Measurements from ENCODE around the gene MST1R. TPM values are rescaled to one million over a fixed set of nuclear protein-coding genes. Genes with fewer than 3 reads are reported as not detected.

The MST1R gene
- total and polyA plus RNA-seq, 2 of the 4 experiments (the other 2 are of a cell fraction): under 0.01 to 0.14 TPM

DNA sequence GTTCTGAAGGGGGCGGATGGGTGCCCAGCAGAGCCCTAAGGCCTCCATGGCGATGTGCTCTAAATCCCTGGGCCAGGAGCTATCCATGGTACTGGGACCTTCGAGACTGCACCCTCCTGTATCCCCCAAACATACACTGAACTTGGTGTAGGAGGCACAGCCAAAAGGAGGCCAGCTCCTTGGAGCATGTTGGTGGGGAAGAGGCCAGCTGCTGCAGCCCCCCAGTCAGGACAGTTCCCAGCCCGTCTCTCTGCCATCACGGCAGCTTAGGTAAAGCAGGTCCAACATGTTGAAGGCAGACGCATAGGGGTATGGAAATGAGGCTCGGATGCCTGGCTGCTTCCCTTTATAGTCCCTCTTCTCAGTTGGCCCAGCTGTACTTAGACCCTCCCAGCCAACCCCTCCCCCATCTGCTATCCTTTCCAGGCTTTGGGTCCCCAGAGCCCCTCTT lies 35.8 kb downstream of the MST1R start:
- intact Hi-C loops (cut with micrococcal nuclease) (no loop called here), in situ Hi-C loops (cut with MboI; ENCODE audit: low sequenced_read_pairs) (no loop called here), dilution Hi-C loops (cut with HindIII; ENCODE audit: low sequenced_read_pairs, unreplicated experiment) (no loop called here)
- H3K27me3 ChIP-seq (ENCODE audit: control insufficient read depth, insufficient read depth, low read length): peaks cover 79% of the 10 kb centered on the region
- H3K4me3 ChIP-seq (ENCODE audit: insufficient read depth, low read depth, low read length): no peak overlapping the region
- H2AFZ ChIP-seq (replicated peaks; ENCODE audit: low read length, poor library complexity): peak overlapping the region; percentile 52
- no peak overlapping the region for H2AK5ac ChIP-seq (ENCODE audit: low read depth, low read length)
- H2AK9ac ChIP-seq (replicated peaks; ENCODE audit: low read depth, low read length, poor library complexity): no peak overlapping the region
- H3K14ac ChIP-seq (replicated peaks; ENCODE audit: low read depth, low read length): no peak overlapping the region
- no peak overlapping the region for H2BK120ac ChIP-seq (ENCODE audit: low read depth, low read length)
- no peak overlapping the region for H3K56ac ChIP-seq (ENCODE audit: extremely low read depth, insufficient read depth, low read length)
- H2BK15ac ChIP-seq (ENCODE audit: low read depth, low read length): no peak overlapping the region
- peak; percentile 86 for ATAC-seq (ENCODE audit: low read depth)
- H3K4me2 ChIP-seq (ENCODE audit: low read depth, low read length): no peak overlapping the region
- CTCF ChIA-PET: no interaction called here
- no peak overlapping the region for H2BK20ac ChIP-seq (ENCODE audit: low read depth, low read length)
- H3K18ac ChIP-seq (ENCODE audit: low read depth, low read length): no peak overlapping the region
- no peaks in the 10 kb centered on the region for H3K9me3 ChIP-seq (ENCODE audit: control insufficient read depth, insufficient read depth, low read length)
- H4K5ac ChIP-seq (ENCODE audit: low read depth, low read length): no peak overlapping the region
- no peaks in the 10 kb centered on the region for H3K4me1 ChIP-seq (ENCODE audit: control insufficient read depth, insufficient read depth, low read length)
- H2BK5ac ChIP-seq (ENCODE audit: low read depth, low read length, poor library complexity, severe bottlenecking): no peak overlapping the region
- no peaks in the 10 kb centered on the region for H3K79me1 ChIP-seq (ENCODE audit: low read depth in 1 of 2, low read length in 2 of 2)
- TF ChIP-seq, protein P1, sequence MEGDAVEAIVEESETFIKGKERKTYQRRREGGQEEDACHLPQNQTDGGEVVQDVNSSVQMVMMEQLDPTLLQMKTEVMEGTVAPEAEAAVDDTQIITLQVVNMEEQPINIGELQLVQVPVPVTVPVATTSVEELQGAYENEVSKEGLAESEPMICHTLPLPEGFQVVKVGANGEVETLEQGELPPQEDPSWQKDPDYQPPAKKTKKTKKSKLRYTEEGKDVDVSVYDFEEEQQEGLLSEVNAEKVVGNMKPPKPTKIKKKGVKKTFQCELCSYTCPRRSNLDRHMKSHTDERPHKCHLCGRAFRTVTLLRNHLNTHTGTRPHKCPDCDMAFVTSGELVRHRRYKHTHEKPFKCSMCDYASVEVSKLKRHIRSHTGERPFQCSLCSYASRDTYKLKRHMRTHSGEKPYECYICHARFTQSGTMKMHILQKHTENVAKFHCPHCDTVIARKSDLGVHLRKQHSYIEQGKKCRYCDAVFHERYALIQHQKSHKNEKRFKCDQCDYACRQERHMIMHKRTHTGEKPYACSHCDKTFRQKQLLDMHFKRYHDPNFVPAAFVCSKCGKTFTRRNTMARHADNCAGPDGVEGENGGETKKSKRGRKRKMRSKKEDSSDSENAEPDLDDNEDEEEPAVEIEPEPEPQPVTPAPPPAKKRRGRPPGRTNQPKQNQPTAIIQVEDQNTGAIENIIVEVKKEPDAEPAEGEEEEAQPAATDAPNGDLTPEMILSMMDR (conservative IDR thresholded peaks at IDR 0.05; ENCODE audit: low read depth, low read length): no peak
- TF ChIP-seq CEBPB (IDR thresholded peaks at IDR 0.05; ENCODE audit: low read depth, low read length) (no peak), BHLHE40 (IDR thresholded peaks at IDR 0.05; ENCODE audit: low read depth, low read length) (no peak), NFE2L2 (IDR thresholded peaks at IDR 0.05; ENCODE audit: low read depth, low read length) (no peak), POLR2A (IDR thresholded peaks at IDR 0.05; ENCODE audit: low read depth, low read length) (no peak), RAD21 (IDR thresholded peaks at IDR 0.05; ENCODE audit: low read length) (no peak), MAFK (IDR thresholded peaks at IDR 0.05; ENCODE audit: low read depth, low read length) (no peak), FOS (IDR thresholded peaks at IDR 0.05; ENCODE audit: low read depth, low read length) (no peak), SMC3 (IDR thresholded peaks at IDR 0.05; ENCODE audit: low read depth, low read length) (no peak), MXI1 (IDR thresholded peaks at IDR 0.05; ENCODE audit: borderline replicate concordance, low read depth, low read length) (no peak), CHD1 (IDR thresholded peaks at IDR 0.05; ENCODE audit: low read depth, low read length) (no peak), RCOR1 (IDR thresholded peaks at IDR 0.05; ENCODE audit: insufficient replicate concordance, low read length) (no peak), RFX5 (IDR thresholded peaks at IDR 0.05; ENCODE audit: low read depth, low read length) (no peak), MAZ (IDR thresholded peaks at IDR 0.05; ENCODE audit: borderline replicate concordance, low read depth, low read length) (no peak)
- TF ChIP-seq, protein P2, sequence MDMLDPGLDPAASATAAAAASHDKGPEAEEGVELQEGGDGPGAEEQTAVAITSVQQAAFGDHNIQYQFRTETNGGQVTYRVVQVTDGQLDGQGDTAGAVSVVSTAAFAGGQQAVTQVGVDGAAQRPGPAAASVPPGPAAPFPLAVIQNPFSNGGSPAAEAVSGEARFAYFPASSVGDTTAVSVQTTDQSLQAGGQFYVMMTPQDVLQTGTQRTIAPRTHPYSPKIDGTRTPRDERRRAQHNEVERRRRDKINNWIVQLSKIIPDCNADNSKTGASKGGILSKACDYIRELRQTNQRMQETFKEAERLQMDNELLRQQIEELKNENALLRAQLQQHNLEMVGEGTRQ (IDR thresholded peaks at IDR 0.05; ENCODE audit: low read depth, low read length): no peak
- TF ChIP-seq, protein P3, sequence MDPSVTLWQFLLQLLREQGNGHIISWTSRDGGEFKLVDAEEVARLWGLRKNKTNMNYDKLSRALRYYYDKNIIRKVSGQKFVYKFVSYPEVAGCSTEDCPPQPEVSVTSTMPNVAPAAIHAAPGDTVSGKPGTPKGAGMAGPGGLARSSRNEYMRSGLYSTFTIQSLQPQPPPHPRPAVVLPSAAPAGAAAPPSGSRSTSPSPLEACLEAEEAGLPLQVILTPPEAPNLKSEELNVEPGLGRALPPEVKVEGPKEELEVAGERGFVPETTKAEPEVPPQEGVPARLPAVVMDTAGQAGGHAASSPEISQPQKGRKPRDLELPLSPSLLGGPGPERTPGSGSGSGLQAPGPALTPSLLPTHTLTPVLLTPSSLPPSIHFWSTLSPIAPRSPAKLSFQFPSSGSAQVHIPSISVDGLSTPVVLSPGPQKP (IDR thresholded peaks at IDR 0.05; ENCODE audit: borderline replicate concordance, low read depth, low read length): no peak
- H4K91ac ChIP-seq (ENCODE audit: insufficient read depth, low read depth, low read length): no peak overlapping the region
- H3K36me3 ChIP-seq (ENCODE audit: control insufficient read depth, insufficient read depth, low read length): no peaks in the 10 kb centered on the region
- POLR2A ChIA-PET (ENCODE audit: unreplicated experiment): no interaction called here
- H4K8ac ChIP-seq (ENCODE audit: low read depth in 2 of 2, low read length in 2 of 2): no peak overlapping the region
- no peak overlapping the region for H3K23ac ChIP-seq (ENCODE audit: low read depth, low read length)
- peak; percentile 44 for DNase-seq
- no CpG with 5 or more reads among the region's 7 CpGs for WGBS, 2 experiments (ENCODE audit: extremely low coverage in 2 of 2, insufficient read length in 1 of 2)
- H3K4ac ChIP-seq (ENCODE audit: low read depth, low read length): no peak overlapping the region
- no peak overlapping the region for H3K9ac ChIP-seq (ENCODE audit: low read depth, low read length)
- no peak overlapping the region for H3K27ac ChIP-seq (ENCODE audit: insufficient read depth, low read length)
- no peaks in the 10 kb centered on the region for H3K9me1 ChIP-seq (ENCODE audit: insufficient read depth, low read length)
- no TSS peak for BruUV-seq (replicated peaks)
- H4K20me1 ChIP-seq (ENCODE audit: insufficient read depth, low read length): no peaks in the 10 kb centered on the region
